Left renal cortex interstitium (tissue), 4 donors: ENCODE measurements around the gene CADM1. TPM values are rescaled to one million over a fixed set of nuclear protein-coding genes. Genes with fewer than 3 reads are reported as not detected.
"Not testable (repeated sequence)": the region's sequence is repeated elsewhere in the genome, so short reads cannot be mapped to it uniquely, and the experiment has no call there.

Experiments
- DNase-seq, 4 donors: peaks; one replicate each; pipeline ENCODE4 v3.0.0-alpha.2; 2013; ENCODE audit warnings: low read depth in 4 of 4, low spot score in 2 of 4, missing footprints in 1 of 4
- polyA plus RNA-seq, 4 donors: library from polyadenylated mRNA; unstranded; fragments of 120-200 nt; gene quantifications; one replicate each; pipeline ENCODE4 v1.2.1, GENCODE V29; 2013; ENCODE audit not compliant: insufficient read length in 4 of 4

The CADM1 gene
- polyA plus RNA-seq, 4 donors, result 120 to 140 (median 132) TPM

GRCh38 chr11:115481528-115481927 lies 22.7 kb downstream of the CADM1 start:
- DNase-seq, result no peak

GRCh38 chr11:115480611-115481010 lies 23.6 kb downstream of the CADM1 start:
- no peak for DNase-seq

- no peak for DNase-seq
These were observed 26.8 kb downstream of the CADM1 start for GRCh38 chr11:115477410-115477809.

GRCh38 chr11:115476463-115477286 lies 27.5 kb downstream of the CADM1 start:
- no peak for DNase-seq

- no peak for DNase-seq
These were observed 28.7 kb downstream of the CADM1 start for GRCh38 chr11:115475564-115475963.

- DNase-seq, result not testable (repeated sequence)
These were observed 29.9 kb downstream of the CADM1 start for GRCh38 chr11:115474306-115474705.

- no peak for DNase-seq
These were observed 31.0 kb downstream of the CADM1 start for GRCh38 chr11:115473167-115473566.

GRCh38 chr11:115471367-115471766 lies 32.8 kb downstream of the CADM1 start:
- no peak for DNase-seq

GRCh38 chr11:115470928-115471327 lies 33.3 kb downstream of the CADM1 start:
- DNase-seq, result no peak

- DNase-seq, result no peak
These were observed 34.9 kb downstream of the CADM1 start for GRCh38 chr11:115469361-115469760.

- DNase-seq, result no peak
These were observed 38.1 kb downstream of the CADM1 start for GRCh38 chr11:115466122-115466521.

- no peak for DNase-seq
These were observed 39.9 kb downstream of the CADM1 start for GRCh38 chr11:115464269-115464668.

GRCh38 chr11:115463606-115464005 lies 40.6 kb downstream of the CADM1 start:
- no peak for DNase-seq

GRCh38 chr11:115462757-115463156 lies 41.5 kb downstream of the CADM1 start:
- no peak for DNase-seq

GRCh38 chr11:115462004-115462541 lies 42.1 kb downstream of the CADM1 start:
- DNase-seq, result no peak

GRCh38 chr11:115460512-115460911 lies 43.7 kb downstream of the CADM1 start:
- DNase-seq, result no peak

GRCh38 chr11:115459563-115459962 lies 44.7 kb downstream of the CADM1 start:
- DNase-seq, result no peak

- DNase-seq, result no peak
These were observed 45.3 kb downstream of the CADM1 start for GRCh38 chr11:115458877-115459276.

- no peak for DNase-seq
These were observed 48.2 kb downstream of the CADM1 start for GRCh38 chr11:115456019-115456418.

GRCh38 chr11:115455613-115456012 lies 48.6 kb downstream of the CADM1 start:
- no peak for DNase-seq

- DNase-seq, result no peak
These were observed 49.7 kb downstream of the CADM1 start for GRCh38 chr11:115454525-115454924.
